ENCODE data around the gene E2F3.
"Not testable (repeated sequence)": the region's sequence is repeated elsewhere in the genome, so short reads cannot be mapped to it uniquely, and the experiment has no call there.

The E2F3 gene

GRCh38 chr6:20525208-20525607, 123.5 kb downstream of the E2F3 start:
- not testable (repeated sequence) for DNase-seq (ENCODE audit: low read depth in 2 of 3, low spot score in 2 of 3)

DNA sequence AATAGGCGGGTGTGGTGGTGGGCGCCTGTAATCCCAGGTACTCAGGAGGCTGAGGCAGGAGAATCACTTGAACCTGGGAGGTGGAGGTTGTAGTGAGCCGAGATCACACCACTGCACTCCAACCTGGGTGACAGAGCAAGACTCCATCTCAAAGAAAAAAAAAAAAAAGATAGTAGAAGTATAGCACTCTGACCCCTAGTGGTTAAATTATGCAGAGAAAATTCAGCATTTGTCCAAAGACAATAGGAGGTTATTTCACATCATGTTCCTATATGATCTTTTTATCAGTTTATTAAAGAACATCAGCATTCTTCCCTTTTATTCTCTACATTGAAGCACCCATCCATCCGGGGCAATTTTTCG, 127.4 kb downstream of the E2F3 start:
- DNase-seq (ENCODE audit: low read depth in 2 of 3, low spot score in 2 of 3) = not testable (repeated sequence)

GRCh38 chr6:20532881-20533280, 131.2 kb downstream of the E2F3 start:
- no peak for DNase-seq (ENCODE audit: low read depth in 2 of 3, low spot score in 2 of 3)

DNA sequence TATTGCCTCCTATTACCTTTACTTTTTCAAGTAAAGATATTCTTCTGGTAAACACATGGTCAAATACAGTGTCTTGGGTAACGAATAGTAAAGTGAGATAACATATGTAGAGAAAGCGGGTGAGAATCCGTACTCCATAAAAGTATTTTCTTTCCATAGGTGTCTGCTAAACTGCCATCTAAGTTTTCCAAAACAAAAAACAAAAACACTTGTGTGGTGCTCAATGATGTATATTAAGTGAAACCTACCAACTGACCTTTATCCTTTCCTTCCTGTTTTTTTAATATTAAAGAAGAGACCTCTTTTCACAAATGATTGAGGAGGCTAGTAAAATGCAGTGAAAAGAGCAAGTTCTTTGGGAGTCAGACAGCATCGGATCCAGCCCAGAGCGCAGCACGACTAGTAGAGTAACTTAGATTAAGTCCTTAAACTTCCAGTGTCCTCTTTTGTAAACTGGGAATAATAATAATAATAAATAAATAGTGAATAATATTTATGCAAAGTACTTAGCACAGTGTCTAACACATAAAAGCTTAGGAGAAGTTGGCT, 132.1 kb downstream of the E2F3 start:
- DNase-seq (ENCODE audit: low read depth in 2 of 3, low spot score in 2 of 3) = no peak

DNA sequence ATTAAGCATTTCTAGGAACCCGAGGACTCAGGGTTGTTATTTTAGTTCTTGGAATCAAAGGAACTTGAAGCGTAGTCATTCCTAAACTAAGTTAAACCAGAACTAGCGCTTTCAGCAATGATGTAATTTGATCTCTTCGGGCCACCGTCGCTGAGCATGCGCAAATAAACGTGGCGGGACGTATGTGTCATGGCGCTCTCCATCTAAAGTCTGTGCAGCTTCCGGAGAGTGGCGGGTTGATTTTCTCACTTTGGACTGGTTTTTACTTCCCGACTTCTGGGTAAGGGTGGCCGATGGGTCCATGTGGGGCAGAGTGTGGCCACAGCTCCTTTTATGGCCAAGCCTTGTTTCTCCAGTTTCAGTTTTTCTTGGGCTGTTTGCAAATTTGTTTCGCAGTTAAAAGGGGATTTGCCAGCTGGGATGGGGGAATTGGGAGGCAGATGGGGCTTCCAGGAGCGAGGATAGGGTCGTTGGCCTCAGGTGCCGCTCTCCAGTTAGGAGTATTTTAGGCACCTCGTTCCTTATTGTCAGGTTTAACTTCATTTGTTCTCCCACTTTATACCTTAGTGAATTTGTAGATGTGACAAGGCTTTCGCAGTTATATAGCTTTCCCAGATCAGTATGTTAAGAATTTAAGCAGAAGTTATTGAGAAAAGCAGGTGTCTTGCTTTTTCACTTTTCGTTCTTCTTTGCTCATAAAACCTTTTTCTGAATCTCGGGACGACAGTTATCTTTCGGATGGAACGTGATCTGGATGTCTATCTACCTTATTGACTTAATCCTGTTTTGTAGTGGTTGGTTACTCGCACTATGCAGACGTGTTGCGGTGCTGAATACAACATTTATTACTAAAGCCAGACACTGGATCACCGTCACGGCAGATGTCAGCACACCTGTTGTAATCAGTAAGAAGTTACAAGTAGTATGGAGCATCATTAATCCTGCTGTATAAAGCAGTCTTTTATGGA, 132.9 kb downstream of the E2F3 start, which contains the start of gene CDKAL1:
Gene CDKAL1, plus strand, starts transcription at position 163 of the 968 bp plus-strand sequence. CDS start 11,894 bp downstream, outside the sequence.
- peak; percentile 59 to 69 (median 60) for DNase-seq (ENCODE audit: low read depth in 2 of 3, low spot score in 2 of 3)

GRCh38 chr6:20538131-20538662, 136.5 kb downstream of the E2F3 start:
- DNase-seq (ENCODE audit: low read depth in 2 of 3, low spot score in 2 of 3) = no peak

DNA sequence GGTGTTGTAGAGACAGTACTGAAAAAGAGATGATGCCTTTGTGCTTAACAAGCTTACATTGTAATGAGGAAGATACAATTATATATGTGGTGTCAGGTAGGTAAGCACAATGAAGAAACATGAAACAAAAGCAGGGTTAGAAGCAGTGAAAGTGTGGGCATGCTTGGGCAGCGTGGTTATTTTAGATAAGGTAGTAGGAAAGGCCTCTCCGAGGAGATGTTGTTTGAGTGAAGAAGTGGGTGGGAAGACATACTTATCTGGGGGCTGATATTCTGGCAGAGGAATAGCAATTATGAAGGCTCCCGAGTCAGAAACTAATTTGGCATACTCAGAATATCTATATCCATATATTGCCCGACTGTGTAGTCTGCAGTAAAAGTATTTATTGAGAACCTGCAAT, 137.2 kb downstream of the E2F3 start:
- DNase-seq (ENCODE audit: low read depth in 2 of 3, low spot score in 2 of 3) = no peak

DNA sequence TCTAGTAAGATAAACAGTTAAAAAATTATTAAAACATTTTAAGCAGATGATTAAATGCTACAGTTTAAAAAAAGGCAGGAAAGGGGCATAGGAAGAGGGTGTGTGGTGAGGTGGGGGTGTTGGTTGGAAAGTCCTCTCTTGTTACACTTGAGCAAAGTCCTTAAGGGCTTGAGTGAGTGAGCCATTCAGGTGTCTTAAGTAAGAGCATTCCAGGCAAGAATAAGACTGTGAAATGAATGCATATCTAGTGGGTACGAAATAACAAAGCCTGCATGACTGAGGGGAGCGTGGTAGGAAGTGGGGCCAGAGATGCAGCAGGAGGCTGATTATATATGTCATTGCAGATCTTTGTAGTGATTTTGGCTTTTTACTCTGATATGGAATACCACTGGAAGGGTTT, 137.7 kb downstream of the E2F3 start:
- DNase-seq (ENCODE audit: low read depth in 2 of 3, low spot score in 2 of 3) = no peak

- DNase-seq (ENCODE audit: low read depth in 2 of 3, low spot score in 2 of 3) = no peak
These were observed 139.0 kb downstream of the E2F3 start for GRCh38 chr6:20540683-20541082.

GRCh38 chr6:20541382-20541781, 139.7 kb downstream of the E2F3 start:
- no peak for DNase-seq (ENCODE audit: low read depth in 2 of 3, low spot score in 2 of 3)

DNA sequence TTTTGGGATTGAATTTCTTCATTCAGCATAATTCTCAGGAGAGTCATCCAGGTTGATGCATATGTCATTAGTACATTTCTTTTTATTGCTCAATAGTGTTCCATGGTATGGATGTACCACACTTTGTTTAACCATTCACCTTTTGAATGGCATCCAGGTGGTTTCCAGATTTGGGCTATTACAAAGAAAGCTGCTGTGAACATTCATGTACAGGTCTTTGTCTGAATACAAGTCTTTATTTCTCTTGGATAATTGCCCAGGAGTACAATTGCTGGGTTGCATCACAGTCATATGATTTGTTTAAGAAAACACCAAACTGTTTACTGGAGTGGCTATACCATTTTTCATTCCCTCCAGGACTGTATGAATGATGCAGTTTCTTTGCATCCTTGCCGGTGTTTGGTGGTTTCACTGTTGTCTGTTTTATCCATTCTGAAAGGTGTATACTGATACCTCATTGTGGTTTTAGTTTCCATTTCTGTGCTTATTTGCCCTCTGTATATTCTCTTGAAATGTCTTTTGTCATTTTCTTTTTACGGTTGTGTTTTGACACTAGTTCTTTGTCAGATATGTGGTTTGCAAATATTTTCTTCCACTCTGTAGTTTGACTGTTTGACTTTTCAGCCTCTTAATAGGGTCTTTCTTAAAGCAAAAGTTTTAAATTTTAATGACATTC, 141.4 kb downstream of the E2F3 start:
- DNase-seq (ENCODE audit: low read depth in 2 of 3, low spot score in 2 of 3) = no peak

Data from activated CD8-positive, alpha-beta memory T cell treated with anti-CD3 and anti-CD28 coated beads for 48 hours (primary cell).